Caco-2 (cell line): ENCODE data around the gene PEX26. TPM values are rescaled to one million over a fixed set of nuclear protein-coding genes. Genes with fewer than 3 reads are reported as not detected.

Source experiments
- BruUV-seq: library from RNA; stranded (reverse); fragments of 400-500 nt; replicated peaks from 2 replicates; lab custom pipeline; 2021; lab: Mats Ljungman, UMichigan
- CTCF ChIA-PET: fragments of 300-600 bp; sonication (Branson Sonifier 250); formaldehyde crosslinking; loops from one replicate; lab custom pipeline; 2022; ENCODE audit warnings: antibody characterized with exemption; lab: Charles Lee
- POLR2A ChIA-PET: fragments of 300-600 bp; sonication (Branson Sonifier 250); formaldehyde crosslinking; loops from one replicate; lab custom pipeline; 2022; ENCODE audit warnings: antibody characterized with exemption; lab: Charles Lee
- DNase-seq, 2 experiments: peaks; one replicate each; pipeline versions ENCODE4 v3.0.0 to v3.0.0-alpha.2; 2020 to 2022
- H3K27me3 ChIP-seq: replicated peaks from 2 replicates; pipeline ENCODE4 v1.6.0; 2011; ENCODE audit warnings: low read length; ENCODE audit not compliant: control insufficient read depth, insufficient read depth
- H3K36me3 ChIP-seq: 2 replicates; pipeline ENCODE4 v1.5.1; 2011; ENCODE audit warnings: low read length; ENCODE audit not compliant: control insufficient read depth, insufficient read depth
- H3K4me1 ChIP-seq: fragments of 250-450 bp; sonication (Bioruptor Pico); 2 replicates; pipeline ENCODE4 v1.5.1; 2020; ENCODE audit warnings: mild to moderate bottlenecking
- H3K4me3 ChIP-seq: 2 replicates; pipeline ENCODE4 v1.5.1; 2011; ENCODE audit warnings: low read depth, mild to moderate bottlenecking, control low read depth, low read length
- H3K9me3 ChIP-seq: fragments of 250-450 bp; sonication (Bioruptor Pico); 2 replicates; pipeline ENCODE4 v1.5.1; 2020; ENCODE audit warnings: mild to moderate bottlenecking, moderate library complexity
- H3K27ac Mint-ChIP-seq: one replicate; pipeline ENCODE4 v1.8.0; 2022; ENCODE audit warnings: mixed read lengths; ENCODE audit not compliant: unreplicated experiment
- H3K27me3 Mint-ChIP-seq: one replicate; pipeline ENCODE4 v1.8.0; 2022; ENCODE audit warnings: mixed read lengths; ENCODE audit not compliant: insufficient read depth, unreplicated experiment
- H3K36me3 Mint-ChIP-seq: one replicate; pipeline ENCODE4 v1.8.0; 2022; ENCODE audit warnings: mild to moderate bottlenecking, mixed read lengths; ENCODE audit not compliant: insufficient read depth, unreplicated experiment
- H3K4me1 Mint-ChIP-seq: one replicate; pipeline ENCODE4 v1.8.0; 2022; ENCODE audit warnings: low read depth, mixed read lengths; ENCODE audit not compliant: unreplicated experiment
- H3K4me3 Mint-ChIP-seq: one replicate; pipeline ENCODE4 v1.8.0; 2022; ENCODE audit warnings: mild to moderate bottlenecking, moderate library complexity, mixed read lengths; ENCODE audit not compliant: unreplicated experiment
- H3K9me3 Mint-ChIP-seq: one replicate; pipeline ENCODE4 v1.8.0; 2022; ENCODE audit warnings: mixed read lengths; ENCODE audit not compliant: unreplicated experiment
- intact Hi-C: fragments of 100-400 bp; cut with micrococcal nuclease; formaldehyde crosslinking; loops from one replicate; pipeline ENCODE4 v1.10.0; 2022; ENCODE audit not compliant: unreplicated experiment
- total RNA-seq: library from RNA; stranded (reverse); gene quantifications from 2 replicates; pipeline ENCODE4 v1.2.3, GENCODE V29; 2022
- TF ChIP-seq, protein P1 (sequence below), 2 experiments: fragments of 200-600 bp in 1 of 2; IDR thresholded peaks; 1 replicate in 1 of 2; 2 replicates in 1 of 2; pipeline versions ENCODE4 v1.5.1 to v1.8.0; 2011 to 2022; ENCODE audit warnings: antibody characterized with exemption in 1 of 2, control low read depth in 1 of 2, inconsistent platforms in 1 of 2, low read depth in 1 of 2, low read length in 1 of 2, mild to moderate bottlenecking in 1 of 2, moderate library complexity in 1 of 2; ENCODE audit not compliant: insufficient read depth in 1 of 2, severe bottlenecking in 1 of 2, unreplicated experiment in 1 of 2

PEX26 gene
- total RNA-seq, 1 experiment from 2014 or later = 40.6 TPM

DNA sequence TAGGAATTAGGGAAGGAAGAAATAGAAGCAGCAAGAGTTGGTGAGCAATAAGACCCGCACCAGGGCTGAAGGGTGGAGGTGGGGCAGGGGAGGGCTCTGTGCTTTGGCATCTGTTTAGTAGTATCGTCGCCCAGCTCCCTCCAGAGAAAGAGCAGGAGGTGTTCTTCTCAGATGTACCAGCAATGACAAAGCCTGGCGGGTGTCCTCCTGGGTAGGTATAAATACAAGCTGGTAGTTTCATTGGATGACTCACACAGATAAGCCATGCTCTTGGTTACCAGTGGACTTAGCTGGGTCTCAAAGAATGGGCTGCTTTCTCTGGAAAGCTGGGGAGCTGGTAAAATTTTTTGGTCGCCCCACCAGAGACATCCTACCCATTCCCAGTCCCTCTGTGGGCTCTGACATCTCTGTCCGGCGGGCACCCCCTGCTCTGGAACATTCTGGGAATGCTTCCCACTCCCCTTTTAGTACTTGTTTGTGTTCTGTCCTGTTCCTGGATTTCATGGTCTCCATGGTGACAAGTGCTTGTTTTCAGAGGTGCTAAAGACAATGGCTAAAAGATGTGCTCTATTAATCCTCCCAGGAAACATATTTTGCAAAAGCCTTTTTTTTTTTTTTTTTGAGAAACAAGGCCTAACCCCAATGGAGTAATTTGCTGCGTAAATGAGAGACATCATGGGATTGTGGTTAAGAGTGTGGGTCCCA, 17.5 kb downstream of the PEX26 start:
- peaks cover 29% of the 10 kb centered on the region for H3K36me3 Mint-ChIP-seq
- intact Hi-C loops = no loop called here
- no peaks in the 10 kb centered on the region for H3K27me3 ChIP-seq
- no peaks in the 10 kb centered on the region for H3K9me3 ChIP-seq
- POLR2A ChIA-PET = no interaction called here
- TF ChIP-seq, protein P1, sequence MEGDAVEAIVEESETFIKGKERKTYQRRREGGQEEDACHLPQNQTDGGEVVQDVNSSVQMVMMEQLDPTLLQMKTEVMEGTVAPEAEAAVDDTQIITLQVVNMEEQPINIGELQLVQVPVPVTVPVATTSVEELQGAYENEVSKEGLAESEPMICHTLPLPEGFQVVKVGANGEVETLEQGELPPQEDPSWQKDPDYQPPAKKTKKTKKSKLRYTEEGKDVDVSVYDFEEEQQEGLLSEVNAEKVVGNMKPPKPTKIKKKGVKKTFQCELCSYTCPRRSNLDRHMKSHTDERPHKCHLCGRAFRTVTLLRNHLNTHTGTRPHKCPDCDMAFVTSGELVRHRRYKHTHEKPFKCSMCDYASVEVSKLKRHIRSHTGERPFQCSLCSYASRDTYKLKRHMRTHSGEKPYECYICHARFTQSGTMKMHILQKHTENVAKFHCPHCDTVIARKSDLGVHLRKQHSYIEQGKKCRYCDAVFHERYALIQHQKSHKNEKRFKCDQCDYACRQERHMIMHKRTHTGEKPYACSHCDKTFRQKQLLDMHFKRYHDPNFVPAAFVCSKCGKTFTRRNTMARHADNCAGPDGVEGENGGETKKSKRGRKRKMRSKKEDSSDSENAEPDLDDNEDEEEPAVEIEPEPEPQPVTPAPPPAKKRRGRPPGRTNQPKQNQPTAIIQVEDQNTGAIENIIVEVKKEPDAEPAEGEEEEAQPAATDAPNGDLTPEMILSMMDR (IDR thresholded peaks at IDR 0.05; ENCODE audit: insufficient read depth in 1 of 2, low read depth in 1 of 2, low read length in 1 of 2, severe bottlenecking in 1 of 2, unreplicated experiment in 1 of 2) = no peak
- H3K36me3 ChIP-seq = no peaks in the 10 kb centered on the region
- H3K4me1 Mint-ChIP-seq = peaks cover 6% of the 10 kb centered on the region
- 0 out of 2 replicates have a peak, but pooled peaks cover 5% of the 10 kb centered on the region for H3K4me1 ChIP-seq
- H3K27me3 Mint-ChIP-seq = no peaks in the 10 kb centered on the region
- H3K4me3 ChIP-seq = no peak overlapping the region
- no peaks in the 10 kb centered on the region for H3K9me3 Mint-ChIP-seq
- no TSS peak for BruUV-seq
- CTCF ChIA-PET = interaction anchor here (0.7 kb wide), 1 partner anchor 7 kb away, joined by 3 read pairs; no protein-coding TSS in a partner anchor
- DNase-seq = no peak
- no peak overlapping the region for H3K4me3 Mint-ChIP-seq
- no peak overlapping the region for H3K27ac Mint-ChIP-seq

DNA sequence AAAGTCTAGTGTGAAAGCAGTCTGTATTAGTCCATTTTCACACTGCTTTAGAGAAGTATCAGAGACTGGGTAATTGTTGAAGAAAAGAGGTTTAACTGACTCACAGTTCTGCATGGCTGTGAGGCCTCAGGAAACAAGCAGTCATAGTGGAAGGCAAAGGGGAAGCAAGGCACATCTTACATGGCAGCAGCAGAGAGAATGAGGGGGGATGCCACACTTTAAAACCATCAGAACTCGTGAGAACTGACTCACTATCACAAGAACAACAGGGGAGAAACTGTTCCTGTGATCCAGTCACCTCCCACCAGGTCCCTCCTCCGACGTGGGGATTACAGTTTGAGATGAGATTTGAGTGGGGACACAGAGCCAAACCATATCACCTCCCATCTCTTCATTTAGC, 19.0 kb downstream of the PEX26 start:
- Histone ChIP-seq H3K9me3 (no peaks in the 10 kb centered on the region), H3K27me3 (no peaks in the 10 kb centered on the region), H3K36me3 (no peaks in the 10 kb centered on the region), H3K4me1 (0 out of 2 replicates have a peak, but pooled peaks cover under 1% of the 10 kb centered on the region), H3K4me3 (no peak overlapping the region)
- POLR2A ChIA-PET = no interaction called here
- CTCF ChIA-PET = no interaction called here
- Mint-ChIP-seq H3K27ac (no peak overlapping the region), H3K9me3 (no peaks in the 10 kb centered on the region), H3K36me3 (peaks cover 18% of the 10 kb centered on the region), H3K4me3 (no peak overlapping the region), H3K4me1 (peaks cover 5% of the 10 kb centered on the region), H3K27me3 (no peaks in the 10 kb centered on the region)
- TF ChIP-seq, protein P1 (IDR thresholded peaks at IDR 0.05; ENCODE audit: insufficient read depth in 1 of 2, low read depth in 1 of 2, low read length in 1 of 2, severe bottlenecking in 1 of 2, unreplicated experiment in 1 of 2) = no peak
- BruUV-seq = no TSS peak
- intact Hi-C loops = no loop called here
- DNase-seq = no peak

DNA sequence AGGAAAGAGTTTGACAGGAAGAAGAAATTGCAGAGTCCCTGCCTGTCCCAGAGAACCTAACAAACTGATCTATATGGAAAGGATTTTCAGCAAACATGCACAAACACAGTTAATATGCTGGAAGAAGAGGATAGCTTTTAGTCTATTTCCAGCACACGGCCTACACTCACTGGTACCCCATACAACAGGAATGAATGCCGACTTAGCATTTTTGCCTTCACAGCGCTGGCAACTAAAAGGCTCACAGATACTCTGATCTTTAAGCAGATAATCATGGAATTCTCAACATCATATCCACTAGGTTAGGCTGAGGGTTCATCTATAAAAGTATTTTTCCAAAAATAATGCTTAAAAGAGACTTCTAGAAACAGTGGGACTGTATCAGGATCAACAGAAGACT, 23.0 kb downstream of the PEX26 start:
- Mint-ChIP-seq H3K4me3 (no peak overlapping the region), H3K9me3 (no peaks in the 10 kb centered on the region), H3K27ac (no peak overlapping the region), H3K4me1 (no peaks in the 10 kb centered on the region), H3K36me3 (peaks cover 7% of the 10 kb centered on the region), H3K27me3 (no peaks in the 10 kb centered on the region)
- Histone ChIP-seq H3K9me3 (no peaks in the 10 kb centered on the region), H3K36me3 (no peaks in the 10 kb centered on the region), H3K4me3 (no peak overlapping the region), H3K4me1 (no peaks in the 10 kb centered on the region), H3K27me3 (no peaks in the 10 kb centered on the region)
- intact Hi-C loops = no loop called here
- ChIA-PET POLR2A (no interaction called here), CTCF (no interaction called here)
- TF ChIP-seq, protein P1 (IDR thresholded peaks at IDR 0.05; ENCODE audit: insufficient read depth in 1 of 2, low read depth in 1 of 2, low read length in 1 of 2, severe bottlenecking in 1 of 2, unreplicated experiment in 1 of 2) = no peak
- DNase-seq = no peak
- no TSS peak for BruUV-seq
